Natural killer cell (primary cell): Measurements from ENCODE around the gene KCND2. TPM values are rescaled to one million over a fixed set of nuclear protein-coding genes. Genes with fewer than 3 reads are reported as not detected.

Experiments used
- ATAC-seq, 3 donors: fragments of 150-1000 bp in 2 of 3; fragments of 200-7000 bp in 1 of 3; cut with Tn5 transposase; 1 replicate in 1 of 3; 2 replicates in 2 of 3; pipeline ENCODE4 v1.10.0; 2021; ENCODE audit warnings: mild to moderate bottlenecking in 2 of 3, moderate library complexity in 2 of 3
- DNase-seq, 2 donors: peaks; one replicate each; pipeline versions ENCODE4 v3.0.0 to v3.0.0-alpha.2; 2013 to 2021; ENCODE audit warnings: mixed read lengths in 1 of 2
- H3K27ac ChIP-seq: one replicate; pipeline ENCODE4 v1.5.1; 2013; ENCODE audit warnings: mild to moderate bottlenecking, low read length
- H3K27me3 ChIP-seq: one replicate; pipeline ENCODE4 v1.6.1; 2013; ENCODE audit warnings: low read length; ENCODE audit not compliant: control insufficient read depth, insufficient read depth
- H3K36me3 ChIP-seq: one replicate; pipeline ENCODE4 v1.6.1; 2013; ENCODE audit warnings: low read length; ENCODE audit not compliant: control insufficient read depth, insufficient read depth
- H3K4me1 ChIP-seq: one replicate; pipeline ENCODE4 v1.6.1; 2013; ENCODE audit warnings: low read length; ENCODE audit not compliant: control insufficient read depth, insufficient read depth
- H3K4me3 ChIP-seq: one replicate; pipeline ENCODE4 v1.5.1; 2013; ENCODE audit warnings: low read length
- H3K9me3 ChIP-seq: one replicate; pipeline ENCODE4 v1.6.1; 2013; ENCODE audit warnings: low read length; ENCODE audit not compliant: control insufficient read depth, insufficient read depth
- H3K27ac Mint-ChIP-seq, 2 donors: one replicate each; pipeline ENCODE4 v1.8.0; 2022; ENCODE audit warnings: mild to moderate bottlenecking in 2 of 2, mixed read lengths in 2 of 2, moderate library complexity in 1 of 2
- H3K27me3 Mint-ChIP-seq, 2 donors: one replicate each; pipeline ENCODE4 v1.8.0; 2022; ENCODE audit warnings: low read depth in 2 of 2, mixed read lengths in 2 of 2
- H3K36me3 Mint-ChIP-seq: one replicate; pipeline ENCODE4 v1.8.0; 2022; ENCODE audit warnings: mixed read lengths
- H3K4me1 Mint-ChIP-seq, 2 donors: one replicate each; pipeline ENCODE4 v1.8.0; 2022; ENCODE audit warnings: mixed read lengths in 2 of 2
- H3K4me3 Mint-ChIP-seq: one replicate; pipeline ENCODE4 v1.8.0; 2022; ENCODE audit warnings: mild to moderate bottlenecking, moderate library complexity, mixed read lengths
- H3K9me3 Mint-ChIP-seq, 2 donors: one replicate each; pipeline ENCODE4 v1.8.0; 2022; ENCODE audit warnings: mixed read lengths in 2 of 2
- WGBS: methylation state at CpG from one replicate; pipeline ENCODE4 v1.1.7; 2013; ENCODE audit warnings: missing lambda C conversion rate; ENCODE audit not compliant: insufficient coverage; 5-methylcytosine and 5-hydroxymethylcytosine counted together
- intact Hi-C: fragments of 100-400 bp; cut with micrococcal nuclease; formaldehyde crosslinking; loops from one replicate; pipeline ENCODE4 v1.14.2; 2022
- total RNA-seq, 4 donors: library from RNA; stranded (reverse); fragments of 120-200 nt in 1 of 4; gene quantifications; one replicate each; pipeline versions ENCODE4 v1.2.3 to v1.2.4, GENCODE V29; 2013 to 2022
- TF ChIP-seq, protein P1 (sequence below): fragments of 200-600 bp; IDR thresholded peaks from one replicate; pipeline ENCODE4 v1.8.0; 2022; ENCODE audit warnings: antibody characterized with exemption

The KCND2 gene
- total RNA-seq, 3 donors from 2014 or later (not counting 1 experiment from before 2014, with no cell fraction given) = not detected

DNA sequence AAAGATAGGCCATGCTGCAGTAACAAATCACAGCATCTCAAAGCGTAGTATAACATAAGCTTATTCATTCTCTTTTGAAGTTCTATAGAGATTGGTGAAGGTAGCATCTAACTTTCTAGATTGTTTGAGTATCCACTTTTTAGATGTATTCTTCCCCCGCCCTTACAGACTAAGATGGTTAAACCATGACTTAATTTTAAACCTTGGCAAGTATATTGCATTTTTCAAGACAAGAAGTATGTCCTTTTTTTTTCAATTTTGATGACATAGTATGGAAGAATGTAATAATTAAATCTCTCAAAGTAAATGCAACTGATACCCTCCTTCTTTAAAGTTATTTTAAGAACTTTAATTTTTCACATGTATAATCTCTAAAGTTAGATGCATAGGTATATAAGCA is 190.0 kb downstream of the KCND2 start:
- intact Hi-C loops = no loop called here
- H3K4me3 ChIP-seq = no peak overlapping the region
- no CpG with 5 or more reads among the region's 2 CpGs for WGBS
- no peaks in the 10 kb centered on the region for H3K27me3 Mint-ChIP-seq
- H3K4me1 ChIP-seq = no peaks in the 10 kb centered on the region
- H3K36me3 ChIP-seq = no peaks in the 10 kb centered on the region
- no peaks in the 10 kb centered on the region for H3K4me1 Mint-ChIP-seq
- peaks cover 7% of the 10 kb centered on the region for H3K36me3 Mint-ChIP-seq
- TF ChIP-seq, protein P1, sequence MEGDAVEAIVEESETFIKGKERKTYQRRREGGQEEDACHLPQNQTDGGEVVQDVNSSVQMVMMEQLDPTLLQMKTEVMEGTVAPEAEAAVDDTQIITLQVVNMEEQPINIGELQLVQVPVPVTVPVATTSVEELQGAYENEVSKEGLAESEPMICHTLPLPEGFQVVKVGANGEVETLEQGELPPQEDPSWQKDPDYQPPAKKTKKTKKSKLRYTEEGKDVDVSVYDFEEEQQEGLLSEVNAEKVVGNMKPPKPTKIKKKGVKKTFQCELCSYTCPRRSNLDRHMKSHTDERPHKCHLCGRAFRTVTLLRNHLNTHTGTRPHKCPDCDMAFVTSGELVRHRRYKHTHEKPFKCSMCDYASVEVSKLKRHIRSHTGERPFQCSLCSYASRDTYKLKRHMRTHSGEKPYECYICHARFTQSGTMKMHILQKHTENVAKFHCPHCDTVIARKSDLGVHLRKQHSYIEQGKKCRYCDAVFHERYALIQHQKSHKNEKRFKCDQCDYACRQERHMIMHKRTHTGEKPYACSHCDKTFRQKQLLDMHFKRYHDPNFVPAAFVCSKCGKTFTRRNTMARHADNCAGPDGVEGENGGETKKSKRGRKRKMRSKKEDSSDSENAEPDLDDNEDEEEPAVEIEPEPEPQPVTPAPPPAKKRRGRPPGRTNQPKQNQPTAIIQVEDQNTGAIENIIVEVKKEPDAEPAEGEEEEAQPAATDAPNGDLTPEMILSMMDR = no peak
- DNase-seq = no peak
- H3K9me3 Mint-ChIP-seq = peaks cover 14 to 23% of the 10 kb centered on the region in 2 donors
- H3K9me3 ChIP-seq = no peaks in the 10 kb centered on the region
- no peaks in the 10 kb centered on the region for H3K27me3 ChIP-seq
- no peak overlapping the region for H3K27ac ChIP-seq
- no peak for ATAC-seq
- H3K4me3 Mint-ChIP-seq = no peak overlapping the region
- H3K27ac Mint-ChIP-seq = no peak overlapping the region

DNA sequence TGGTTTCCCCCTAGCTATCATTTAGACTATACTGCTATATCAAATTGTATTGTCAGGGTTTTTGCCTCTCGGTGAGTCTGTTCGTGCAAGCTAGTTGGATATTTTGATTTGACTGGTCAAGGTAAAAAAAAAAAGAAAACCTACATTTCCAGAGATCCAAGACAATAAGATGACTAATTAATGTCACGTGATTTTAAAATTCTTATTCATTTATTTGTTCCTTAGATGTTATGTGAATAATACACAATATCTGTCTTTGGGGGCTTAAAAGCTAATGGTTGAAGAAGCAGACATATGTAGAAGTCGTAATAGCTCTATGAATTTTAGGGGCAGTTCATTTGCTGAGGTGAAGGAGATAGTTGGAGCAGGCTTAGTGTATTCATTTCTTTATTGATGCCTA is 191.1 kb downstream of the KCND2 start:
- 71% methylated on average over 1 of the region's 4 CpGs for WGBS

DNA sequence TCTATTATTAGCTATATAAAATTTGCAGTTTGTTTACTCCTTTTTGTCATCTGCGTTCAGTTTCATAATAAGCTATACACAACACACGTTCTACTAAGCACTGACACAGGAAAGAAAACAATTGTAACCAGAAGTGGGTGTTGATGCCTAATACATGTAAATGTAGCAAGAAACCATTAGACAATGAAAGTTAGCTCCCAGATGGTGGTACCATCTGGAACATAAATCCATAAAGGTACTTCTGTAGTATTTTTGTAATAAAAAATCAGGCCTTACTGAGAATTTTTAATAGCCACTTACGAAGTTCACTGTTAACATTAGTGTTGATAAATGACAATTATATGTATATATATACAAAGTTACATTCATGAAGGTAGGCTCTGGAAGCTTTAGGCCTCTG is 194.7 kb downstream of the KCND2 start:
- H3K27ac Mint-ChIP-seq = no peak overlapping the region
- TF ChIP-seq, protein P1 = no peak
- no peak for ATAC-seq
- no CpG with 5 or more reads among the region's 3 CpGs for WGBS
- intact Hi-C loops = no loop called here
- peaks cover 15 to 18% of the 10 kb centered on the region in 2 donors for H3K9me3 Mint-ChIP-seq
- no peaks in the 10 kb centered on the region for H3K4me1 ChIP-seq
- H3K4me3 Mint-ChIP-seq = no peak overlapping the region
- H3K27me3 ChIP-seq = no peaks in the 10 kb centered on the region
- DNase-seq = no peak
- H3K4me1 Mint-ChIP-seq = no peaks in the 10 kb centered on the region
- H3K27me3 Mint-ChIP-seq = no peaks in the 10 kb centered on the region
- no peaks in the 10 kb centered on the region for H3K9me3 ChIP-seq
- H3K36me3 ChIP-seq = no peaks in the 10 kb centered on the region
- no peak overlapping the region for H3K4me3 ChIP-seq
- H3K36me3 Mint-ChIP-seq = peaks cover 7% of the 10 kb centered on the region
- H3K27ac ChIP-seq = no peak overlapping the region

More for the DNA sequence above, 191.1 kb downstream of the KCND2 start:
- Histone ChIP-seq H3K9me3 (no peaks in the 10 kb centered on the region), H3K4me3 (no peak overlapping the region), H3K27me3 (no peaks in the 10 kb centered on the region), H3K36me3 (no peaks in the 10 kb centered on the region), H3K4me1 (no peaks in the 10 kb centered on the region), H3K27ac (no peak overlapping the region)
- Mint-ChIP-seq H3K27me3 (no peaks in the 10 kb centered on the region), H3K4me1 (no peaks in the 10 kb centered on the region), H3K36me3 (peaks cover 7% of the 10 kb centered on the region), H3K27ac (no peak overlapping the region), H3K4me3 (no peak overlapping the region), H3K9me3 (peaks cover 11 to 21% of the 10 kb centered on the region in 2 donors)
- TF ChIP-seq, protein P1 = no peak
- ATAC-seq = no peak
- no peak for DNase-seq
- intact Hi-C loops = no loop called here

DNA sequence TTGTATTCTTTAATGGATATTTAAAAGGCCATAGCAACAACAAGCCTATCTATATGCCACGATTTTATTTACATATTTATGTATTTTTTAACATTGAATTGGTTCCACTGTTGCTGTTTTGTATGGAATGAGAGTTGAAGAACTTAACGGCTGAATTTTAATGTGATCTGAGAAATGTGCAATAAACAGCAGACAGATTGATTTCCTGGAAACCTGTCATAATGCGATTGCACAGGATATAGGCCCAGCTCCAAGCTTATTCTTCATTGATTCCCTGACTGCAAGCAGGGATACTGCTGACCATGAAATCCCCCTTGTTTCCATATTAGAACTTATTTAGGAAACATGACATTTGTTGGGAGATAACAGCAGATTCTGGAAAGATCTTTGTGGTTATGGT is 195.6 kb downstream of the KCND2 start:
- Mint-ChIP-seq H3K4me1 (no peaks in the 10 kb centered on the region), H3K27ac (no peak overlapping the region), H3K9me3 (peaks cover 16 to 24% of the 10 kb centered on the region in 2 donors), H3K27me3 (no peaks in the 10 kb centered on the region), H3K36me3 (peaks cover 7% of the 10 kb centered on the region), H3K4me3 (no peak overlapping the region)
- ATAC-seq (no peak), DNase-seq (no peak)
- H3K27ac ChIP-seq = no peak overlapping the region
- 97% methylated on average over 2 of the region's 3 CpGs for WGBS
- H3K4me1 ChIP-seq = no peaks in the 10 kb centered on the region
- H3K9me3 ChIP-seq = no peaks in the 10 kb centered on the region
- no peak overlapping the region for H3K4me3 ChIP-seq
- TF ChIP-seq, protein P1 = no peak
- H3K27me3 ChIP-seq = no peaks in the 10 kb centered on the region
- intact Hi-C loops = no loop called here
- H3K36me3 ChIP-seq = no peaks in the 10 kb centered on the region
